Activated CD8-positive, alpha-beta memory T cell treated with anti-CD3 and anti-CD28 coated beads for 36 hours (primary cell): ENCODE data around the gene GAD1. TPM values are rescaled to one million over a fixed set of nuclear protein-coding genes. Genes with fewer than 3 reads are reported as not detected.

Source experiments
- CTCF ChIA-PET: fragments of 350-600 bp; sonication (Branson Sonifier 250); formaldehyde crosslinking; loops from one replicate; lab custom pipeline; 2021; ENCODE audit warnings: antibody characterized with exemption; lab: Charles Lee
- POLR2A ChIA-PET: fragments of 350-600 bp; sonication (Branson Sonifier 250); formaldehyde crosslinking; loops from one replicate; lab custom pipeline; 2021; ENCODE audit warnings: antibody characterized with exemption; lab: Charles Lee
- total RNA-seq, 2 experiments: library from RNA; stranded (reverse); gene quantifications; one replicate each; pipeline ENCODE4 v1.2.3, GENCODE V29; 2021

GAD1 gene
- total RNA-seq, 2 experiments from 2014 or later = 0.55 to 0.76 TPM

DNA sequence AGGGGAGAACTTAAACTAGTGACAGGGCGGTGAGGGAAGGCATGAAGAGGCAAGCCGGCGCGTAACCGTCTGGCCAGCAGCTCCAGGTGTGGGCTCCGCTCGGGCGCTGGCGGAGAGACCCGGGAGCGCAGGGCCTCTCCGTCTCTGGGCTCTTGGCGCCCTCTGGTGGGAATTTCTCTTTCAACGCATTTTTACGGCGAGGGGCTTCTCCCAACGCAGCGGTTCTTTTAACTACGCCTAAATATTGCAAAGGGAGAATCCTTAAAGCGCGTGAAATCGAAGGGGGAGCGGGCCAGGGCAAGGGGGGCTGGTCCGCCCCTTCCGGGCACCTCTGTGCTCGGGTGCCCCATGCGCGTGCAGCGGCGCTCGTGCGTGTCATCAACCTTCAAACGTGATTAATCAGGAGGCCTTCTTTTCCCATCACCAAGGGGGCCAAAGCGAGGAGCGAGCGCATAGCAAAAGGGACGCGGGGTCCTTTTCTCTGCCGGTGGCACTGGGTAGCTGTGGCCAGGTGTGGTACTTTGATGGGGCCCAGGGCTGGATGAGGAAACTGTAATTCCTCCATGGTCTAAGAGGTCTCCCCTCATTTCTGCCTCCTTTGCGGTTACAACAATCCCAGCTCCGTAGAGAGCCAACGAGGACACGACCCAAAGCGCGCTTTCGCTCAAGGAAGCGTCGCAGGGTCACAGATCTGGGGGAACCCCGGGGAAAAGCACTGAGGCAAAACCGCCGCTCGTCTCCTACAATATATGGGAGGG, 762 bp upstream of the GAD1 start:
- ChIA-PET CTCF (interaction anchor here (0.6 to 2.0 kb wide), 11 partner anchors 8 to 454 kb away, joined by 3 to 15 read pairs (median 4); no protein-coding TSS in a partner anchor), POLR2A (no interaction called here)

DNA sequence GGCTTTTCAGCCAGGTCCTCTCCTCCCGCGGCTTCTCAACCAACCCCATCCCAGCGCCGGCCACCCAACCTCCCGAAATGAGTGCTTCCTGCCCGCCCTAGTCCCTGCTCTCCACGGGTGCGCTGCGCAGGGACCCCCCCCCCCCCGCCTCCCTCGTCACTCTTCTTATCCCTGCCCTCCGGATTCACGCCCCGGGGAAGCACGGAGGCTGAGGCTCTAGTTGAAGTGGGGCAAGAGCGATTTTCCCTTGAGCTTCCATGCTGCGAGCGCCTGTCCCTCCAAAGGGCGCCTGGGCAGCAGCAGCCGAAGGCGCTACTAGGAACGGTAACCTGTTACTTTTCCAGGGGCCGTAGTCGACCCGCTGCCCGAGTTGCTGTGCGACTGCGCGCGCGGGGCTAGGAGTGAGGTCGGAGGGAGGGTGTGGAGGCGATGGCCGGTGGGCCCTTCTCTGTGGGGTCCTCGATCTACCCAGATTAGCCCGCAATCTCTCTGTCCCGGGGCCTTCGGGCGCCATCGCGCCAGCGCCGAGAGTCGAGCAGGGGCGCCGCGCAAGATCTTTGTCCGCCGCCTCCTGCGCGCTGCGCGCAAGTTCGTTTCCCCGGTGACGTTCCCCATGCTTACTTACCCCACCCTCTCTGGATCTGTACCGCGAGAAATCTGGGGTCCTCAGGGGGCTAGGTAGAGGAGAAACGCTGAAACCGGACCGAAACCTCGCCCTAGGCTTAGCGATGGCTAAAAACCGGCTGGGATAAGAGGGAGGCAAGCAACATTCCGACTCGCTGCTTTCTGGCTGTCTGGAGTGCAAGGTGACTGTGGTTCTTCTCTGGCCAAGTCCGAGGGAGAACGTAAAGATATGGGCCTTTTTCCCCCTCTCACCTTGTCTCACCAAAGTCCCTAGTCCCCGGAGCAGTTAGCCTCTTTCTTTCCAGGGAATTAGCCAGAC, 677 bp downstream of the GAD1 start:
- ChIA-PET POLR2A (no interaction called here), CTCF (interaction anchor here (0.9 to 2.0 kb wide), 4 partner anchors 10 to 456 kb away, joined by 3 to 15 read pairs (median 6); no protein-coding TSS in a partner anchor)

DNA sequence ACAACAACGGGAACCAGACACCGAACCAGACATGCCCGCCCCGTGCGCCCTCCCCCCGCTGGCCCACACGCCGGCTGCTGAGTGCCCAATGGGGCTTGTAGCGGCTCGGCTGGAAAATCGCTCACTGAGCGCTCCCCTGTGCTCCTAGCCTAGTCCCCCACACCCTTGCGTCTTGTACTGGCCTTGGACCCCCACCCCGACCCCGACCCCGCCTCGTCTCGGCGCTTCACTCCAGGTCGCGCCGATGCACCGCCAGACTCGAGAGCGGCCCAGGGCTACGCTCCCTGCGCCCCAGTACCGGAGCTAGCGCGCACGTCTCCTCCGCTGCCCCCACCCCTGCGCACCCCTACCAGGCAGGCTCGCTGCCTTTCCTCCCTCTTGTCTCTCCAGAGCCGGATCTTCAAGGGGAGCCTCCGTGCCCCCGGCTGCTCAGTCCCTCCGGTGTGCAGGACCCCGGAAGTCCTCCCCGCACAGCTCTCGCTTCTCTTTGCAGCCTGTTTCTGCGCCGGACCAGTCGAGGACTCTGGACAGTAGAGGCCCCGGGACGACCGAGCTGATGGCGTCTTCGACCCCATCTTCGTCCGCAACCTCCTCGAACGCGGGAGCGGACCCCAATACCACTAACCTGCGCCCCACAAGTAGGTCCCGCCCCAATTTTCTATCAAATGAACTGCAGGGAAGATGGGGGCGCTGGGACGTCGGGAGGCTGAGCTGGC, 1.5 kb downstream of the GAD1 start:
- POLR2A ChIA-PET = no interaction called here
- CTCF ChIA-PET = interaction anchor here (0.9 kb wide), 1 partner anchor 410 kb away, joined by 3 read pairs; no protein-coding TSS in a partner anchor

- ChIA-PET POLR2A (no interaction called here), CTCF (interaction anchor here (0.8 to 0.9 kb wide), 2 partner anchors 411 to 455 kb away, joined by 3 read pairs; no protein-coding TSS in a partner anchor)
These were observed 2.2 kb downstream of the GAD1 start for GRCh38 chr2:170818752-170819470.

- POLR2A ChIA-PET = no interaction called here
These were observed 3.3 kb downstream of the GAD1 start for GRCh38 chr2:170819680-170820664.

GRCh38 chr2:170820757-170821530, 4.3 kb downstream of the GAD1 start:
- POLR2A ChIA-PET = no interaction called here
- CTCF ChIA-PET = interaction anchor here (1.0 to 1.9 kb wide), 2 partner anchors 7 to 11 kb away, joined by 3 to 4 read pairs; no protein-coding TSS in a partner anchor

More at GRCh38 chr2:170819680-170820664, 3.3 kb downstream of the GAD1 start:
- CTCF ChIA-PET = interaction anchor here (0.8 kb wide), 1 partner anchor 456 kb away, joined by 3 read pairs; no protein-coding TSS in a partner anchor

- POLR2A ChIA-PET = no interaction called here
- CTCF ChIA-PET = interaction anchor here (1.0 to 1.9 kb wide), 5 partner anchors 8 to 460 kb away, joined by 3 to 6 read pairs (median 3); partner anchors contain the start of gene SP5
These were observed 5.0 kb downstream of the GAD1 start for GRCh38 chr2:170821531-170822289.

- POLR2A ChIA-PET = no interaction called here
- CTCF ChIA-PET = interaction anchor here (1.0 to 1.9 kb wide), 4 partner anchors 8 to 461 kb away, joined by 3 to 6 read pairs (median 4); partner anchors contain the start of gene SP5
These were observed 5.8 kb downstream of the GAD1 start for GRCh38 chr2:170822290-170823087.

DNA sequence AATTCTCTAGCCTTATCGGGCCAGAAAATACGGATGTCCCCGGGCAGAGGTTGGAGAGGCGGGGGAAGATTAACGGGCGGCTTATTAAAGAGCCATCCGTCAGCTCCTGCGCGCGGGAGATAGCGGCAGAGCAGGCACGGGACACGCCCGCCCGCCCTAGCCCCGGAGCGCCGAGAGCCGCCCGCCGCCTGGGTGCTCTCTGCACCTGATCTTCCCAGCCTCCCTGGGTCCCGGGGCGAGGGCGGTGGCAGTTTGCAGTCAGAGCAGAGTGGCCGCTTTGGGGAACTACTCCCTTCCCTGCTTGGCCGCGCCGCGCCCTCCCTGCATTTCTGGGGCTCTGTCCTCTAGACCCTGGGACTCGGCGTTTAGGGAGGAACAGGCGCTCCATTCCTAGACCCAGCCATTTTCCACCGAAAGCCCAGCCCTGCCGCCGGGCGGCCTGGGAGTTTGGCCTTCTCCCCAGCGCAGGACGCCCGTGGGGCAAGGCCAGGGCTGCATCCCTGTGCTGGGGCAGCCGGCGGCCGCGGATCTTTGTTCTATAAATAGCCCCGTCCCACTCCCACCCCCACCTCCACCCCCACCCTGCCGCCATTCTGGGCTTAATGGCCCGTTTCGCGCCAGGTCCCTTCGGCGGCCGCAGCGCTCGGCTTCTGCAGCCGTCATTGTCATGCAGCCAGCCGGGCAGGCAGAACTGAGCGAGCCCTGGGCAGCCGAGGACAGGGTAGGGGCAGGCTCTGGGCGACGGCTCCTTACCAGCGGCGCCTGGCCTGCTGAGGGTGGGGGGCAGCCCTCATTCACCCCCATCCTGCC, 6.6 kb downstream of the GAD1 start:
- POLR2A ChIA-PET = no interaction called here
- CTCF ChIA-PET = interaction anchor here (1.5 to 1.9 kb wide), 3 partner anchors 9 to 462 kb away, joined by 3 to 6 read pairs (median 4); no protein-coding TSS in a partner anchor

DNA sequence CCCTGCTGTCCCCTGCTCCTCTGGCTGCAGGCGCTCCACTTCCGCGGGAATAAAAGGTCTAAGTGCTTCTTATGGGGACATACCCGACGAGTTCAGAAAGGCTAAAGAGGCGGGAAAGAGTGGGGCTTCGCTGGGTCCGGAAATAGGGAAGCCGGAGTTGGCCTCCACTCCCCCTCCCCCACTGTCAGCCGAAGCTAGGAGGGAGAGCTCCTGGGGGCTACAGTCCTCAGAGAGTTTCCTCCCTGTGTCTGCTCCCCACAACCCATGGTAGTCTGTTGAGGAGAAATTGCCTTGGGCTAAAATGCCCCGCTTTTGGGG, 7.2 kb downstream of the GAD1 start:
- POLR2A ChIA-PET = no interaction called here
- CTCF ChIA-PET = no interaction called here

- ChIA-PET CTCF (interaction anchor here (0.8 kb wide), 1 partner anchor 12 kb away, joined by 5 read pairs; no protein-coding TSS in a partner anchor), POLR2A (no interaction called here)
These were observed 7.9 kb downstream of the GAD1 start for GRCh38 chr2:170824526-170825015.

GRCh38 chr2:170827841-170828532, 11.3 kb downstream of the GAD1 start:
- ChIA-PET POLR2A (no interaction called here), CTCF (no interaction called here)

- POLR2A ChIA-PET = no interaction called here
These were observed 11.8 kb downstream of the GAD1 start for GRCh38 chr2:170828533-170828916.

More at GRCh38 chr2:170828533-170828916, 11.8 kb downstream of the GAD1 start:
- CTCF ChIA-PET = no interaction called here
